Heart left ventricle (tissue), 13 donors: Measurements from ENCODE around the gene PKN3.

Experiments
- CTCF ChIP-seq, 12 donors: fragments of 200-600 bp; sonication (generic) in 4 of 12; IDR thresholded peaks; one replicate each; pipeline versions ENCODE4 v1.5.0 to v1.8.0; 2018 to 2022; ENCODE audit warnings: antibody characterized with exemption in 12 of 12, mild to moderate bottlenecking in 5 of 12
- POLR2A ChIP-seq, 2 donors: fragments of 450-650 bp; IDR thresholded peaks; one replicate each; pipeline ENCODE4 v1.6.1; 2017; ENCODE audit warnings: antibody characterized with exemption in 2 of 2, mild to moderate bottlenecking in 2 of 2, moderate library complexity in 2 of 2
- donor health status: ischemic (EF 13 %, LVEDD 7.1; RV severe dilation, severe dysfunction).
- donor health status: DM: no; HTN: yes; CAD: no.
- donor health status: DM: no; HTN: no; CAD: no.
- donor health status: ischemic (EF 25% LVEDD 6.9; RV normal size, moderate dysfunction).
- donor health status: ischemic (EF 25% LVEDD 5.7; RV mildly dilated, moderate dysfunction).
- donor health status: ischemic (EF 35%, LVEDD 5.7; RV mildly dilated, moderate dysfunction).
- donor health status: nonischemic (EF 11% LVEDD 7.7; RV severe dilation, severe dysfunction).
- donor health status: DM: yes; HTN: yes; CAD: no.
- donor health status: PGD.
- donor health status: ischemic (EF 29% LVEDD 5.4; RV normal size, mild dysfunction).
- donor health status: nonischemic (EF 23%, LVEDD 6.1; RV moderate dilation, normal function).

- no peak for TF ChIP-seq CTCF (IDR thresholded peaks at IDR 0.05)
- no peak for TF ChIP-seq POLR2A (IDR thresholded peaks at IDR 0.05)
These were observed 13.1 kb downstream of the PKN3 start for GRCh38 chr9:128715436-128715750.
